ENCODE results near the gene STARD5.

- TF ChIP-seq, protein P1, sequence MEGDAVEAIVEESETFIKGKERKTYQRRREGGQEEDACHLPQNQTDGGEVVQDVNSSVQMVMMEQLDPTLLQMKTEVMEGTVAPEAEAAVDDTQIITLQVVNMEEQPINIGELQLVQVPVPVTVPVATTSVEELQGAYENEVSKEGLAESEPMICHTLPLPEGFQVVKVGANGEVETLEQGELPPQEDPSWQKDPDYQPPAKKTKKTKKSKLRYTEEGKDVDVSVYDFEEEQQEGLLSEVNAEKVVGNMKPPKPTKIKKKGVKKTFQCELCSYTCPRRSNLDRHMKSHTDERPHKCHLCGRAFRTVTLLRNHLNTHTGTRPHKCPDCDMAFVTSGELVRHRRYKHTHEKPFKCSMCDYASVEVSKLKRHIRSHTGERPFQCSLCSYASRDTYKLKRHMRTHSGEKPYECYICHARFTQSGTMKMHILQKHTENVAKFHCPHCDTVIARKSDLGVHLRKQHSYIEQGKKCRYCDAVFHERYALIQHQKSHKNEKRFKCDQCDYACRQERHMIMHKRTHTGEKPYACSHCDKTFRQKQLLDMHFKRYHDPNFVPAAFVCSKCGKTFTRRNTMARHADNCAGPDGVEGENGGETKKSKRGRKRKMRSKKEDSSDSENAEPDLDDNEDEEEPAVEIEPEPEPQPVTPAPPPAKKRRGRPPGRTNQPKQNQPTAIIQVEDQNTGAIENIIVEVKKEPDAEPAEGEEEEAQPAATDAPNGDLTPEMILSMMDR (IDR thresholded peaks at IDR 0.05): no peak
- TF ChIP-seq POLR2A (IDR thresholded peaks at IDR 0.05): no peak
- TF ChIP-seq EP300 (IDR thresholded peaks at IDR 0.05): no peak
Observed at GRCh38 chr15:81332326-81332725, 8.4 kb upstream of the STARD5 start.

Measured in tibial nerve (tissue), 4 donors.